Measurements from ENCODE around the gene KRTAP12-1.
"Not testable (repeated sequence)": the region's sequence is repeated elsewhere in the genome, so short reads cannot be mapped to it uniquely, and the experiment has no call there.

Gene KRTAP12-1

GRCh38 chr21:44664691-44665090, 17.3 kb downstream of the KRTAP12-1 start:
- DNase-seq, result no peak

- DNase-seq, result not testable (repeated sequence)
These were observed 20.4 kb downstream of the KRTAP12-1 start for GRCh38 chr21:44661567-44661966.

- no peak for DNase-seq
These were observed 22.9 kb downstream of the KRTAP12-1 start for GRCh38 chr21:44658913-44659595.

- DNase-seq, result no peak
These were observed 23.4 kb downstream of the KRTAP12-1 start for GRCh38 chr21:44658541-44658910.

GRCh38 chr21:44657635-44658540, 24.1 kb downstream of the KRTAP12-1 start, which contains the start of gene KRTAP12-3:
KRTAP12-3 (plus strand) TSS chr21:44657932; CDS start chr21:44657980, 48 bp downstream.
- no peak for DNase-seq

- DNase-seq, result no peak
These were observed 25.1 kb downstream of the KRTAP12-1 start for GRCh38 chr21:44656868-44657267.

GRCh38 chr21:44654576-44655175, 27.3 kb downstream of the KRTAP12-1 start, which contains the start of gene KRTAP12-4:
KRTAP12-4 (minus strand) TSS chr21:44654659; CDS start chr21:44654614, 45 bp downstream.
- no peak for DNase-seq

GRCh38 chr21:44653656-44654575, 28.0 kb downstream of the KRTAP12-1 start:
- no peak for DNase-seq

GRCh38 chr21:44653123-44653522, 28.8 kb downstream of the KRTAP12-1 start:
- DNase-seq, result no peak

GRCh38 chr21:44650973-44651675, 30.8 kb downstream of the KRTAP12-1 start:
- DNase-seq, result no peak

- DNase-seq, result no peak
These were observed 31.5 kb downstream of the KRTAP12-1 start for GRCh38 chr21:44650265-44650972.

- DNase-seq, result no peak
These were observed 32.4 kb downstream of the KRTAP12-1 start for GRCh38 chr21:44649521-44650100.

GRCh38 chr21:44648557-44649311, 33.2 kb downstream of the KRTAP12-1 start:
- DNase-seq, result no peak

- no peak for DNase-seq
These were observed 34.8 kb downstream of the KRTAP12-1 start for GRCh38 chr21:44647222-44647552.

- DNase-seq, result not testable (repeated sequence)
These were observed 35.4 kb downstream of the KRTAP12-1 start, which contains the start of gene KRTAP10-11 for GRCh38 chr21:44646366-44647221. KRTAP10-11 (plus strand) TSS chr21:44646414; CDS start chr21:44646459, 45 bp downstream.

GRCh38 chr21:44644878-44645277, 37.1 kb downstream of the KRTAP12-1 start:
- DNase-seq, result no peak

GRCh38 chr21:44643741-44644310, 38.1 kb downstream of the KRTAP12-1 start:
- no peak for DNase-seq

GRCh38 chr21:44640761-44641160, 41.2 kb downstream of the KRTAP12-1 start:
- no peak for DNase-seq

GRCh38 chr21:44639331-44639655, 42.7 kb downstream of the KRTAP12-1 start:
- DNase-seq, result no peak

All from inflammatory macrophage treated with lipopolysaccharide for 4 hours (primary cell).